ENCODE data around the gene FMN2.

Gene FMN2

DNA sequence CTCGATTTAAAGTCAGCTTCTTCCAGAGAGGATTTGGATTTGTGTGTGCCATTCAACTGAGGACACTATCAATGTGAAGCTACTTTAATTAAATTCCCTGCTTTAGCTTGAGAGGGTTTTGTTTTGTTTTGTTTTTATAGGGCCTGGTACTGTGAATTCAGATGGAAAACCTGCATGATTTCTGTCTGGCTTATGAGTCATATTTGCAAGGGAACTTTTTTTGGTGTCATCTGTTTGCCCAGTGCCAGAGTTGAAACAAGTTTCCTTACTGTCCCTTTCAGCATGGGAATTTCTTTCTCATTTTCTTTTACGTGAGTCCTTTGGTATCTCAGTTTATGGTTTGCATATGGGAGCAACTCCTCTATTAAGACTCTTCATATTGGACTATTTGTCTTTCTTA lies 325.6 kb downstream of the FMN2 start:
- H2AFZ ChIP-seq (ENCODE audit: low read depth): no peak overlapping the region
- H3K36me3 ChIP-seq (ENCODE audit: insufficient read depth): no peaks in the 10 kb centered on the region
- no peak overlapping the region for H3K9ac ChIP-seq
- H3K79me2 ChIP-seq (ENCODE audit: insufficient read depth, low read depth): no peaks in the 10 kb centered on the region
- TF ChIP-seq, protein P1, sequence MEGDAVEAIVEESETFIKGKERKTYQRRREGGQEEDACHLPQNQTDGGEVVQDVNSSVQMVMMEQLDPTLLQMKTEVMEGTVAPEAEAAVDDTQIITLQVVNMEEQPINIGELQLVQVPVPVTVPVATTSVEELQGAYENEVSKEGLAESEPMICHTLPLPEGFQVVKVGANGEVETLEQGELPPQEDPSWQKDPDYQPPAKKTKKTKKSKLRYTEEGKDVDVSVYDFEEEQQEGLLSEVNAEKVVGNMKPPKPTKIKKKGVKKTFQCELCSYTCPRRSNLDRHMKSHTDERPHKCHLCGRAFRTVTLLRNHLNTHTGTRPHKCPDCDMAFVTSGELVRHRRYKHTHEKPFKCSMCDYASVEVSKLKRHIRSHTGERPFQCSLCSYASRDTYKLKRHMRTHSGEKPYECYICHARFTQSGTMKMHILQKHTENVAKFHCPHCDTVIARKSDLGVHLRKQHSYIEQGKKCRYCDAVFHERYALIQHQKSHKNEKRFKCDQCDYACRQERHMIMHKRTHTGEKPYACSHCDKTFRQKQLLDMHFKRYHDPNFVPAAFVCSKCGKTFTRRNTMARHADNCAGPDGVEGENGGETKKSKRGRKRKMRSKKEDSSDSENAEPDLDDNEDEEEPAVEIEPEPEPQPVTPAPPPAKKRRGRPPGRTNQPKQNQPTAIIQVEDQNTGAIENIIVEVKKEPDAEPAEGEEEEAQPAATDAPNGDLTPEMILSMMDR (conservative IDR thresholded peaks at IDR 0.05; ENCODE audit: low read depth, low read length): no peak
- no peak overlapping the region for H3K4me2 ChIP-seq
- no peaks in the 10 kb centered on the region for H3K27me3 ChIP-seq (ENCODE audit: insufficient read depth, low read depth)
- no peak overlapping the region for H3K4me3 ChIP-seq (IDR thresholded peaks at IDR 0.05; ENCODE audit: insufficient read depth, low read depth, low read length)
- no peak overlapping the region for H3K27ac ChIP-seq
- H3K4me1 ChIP-seq (ENCODE audit: low read depth, poor library complexity, severe bottlenecking): no peaks in the 10 kb centered on the region
- no peaks in the 10 kb centered on the region for H4K20me1 ChIP-seq (ENCODE audit: insufficient read depth)

DNA sequence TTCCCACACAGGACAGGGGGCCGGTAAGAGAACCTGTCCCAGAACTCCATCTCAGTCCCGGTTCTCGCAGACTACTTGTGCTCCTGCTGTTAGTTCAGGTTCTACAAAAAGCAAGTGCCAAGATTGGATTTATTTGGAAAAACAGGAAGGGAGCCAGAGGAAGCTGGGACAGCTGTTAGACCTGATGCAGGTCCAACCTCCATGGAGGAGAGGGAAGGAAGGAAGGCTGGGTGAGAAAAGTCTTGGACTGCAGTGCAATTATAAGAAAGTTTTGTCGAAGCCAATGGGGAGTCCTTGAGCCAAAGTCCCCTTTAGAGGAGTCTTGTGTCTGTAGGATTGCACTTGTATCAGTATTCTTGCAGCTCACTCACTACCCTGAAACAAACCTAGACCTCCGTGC lies 329.1 kb downstream of the FMN2 start:
- no peak overlapping the region for H2AFZ ChIP-seq (ENCODE audit: low read depth)
- no peak overlapping the region for H3K4me2 ChIP-seq
- H3K27ac ChIP-seq: no peak overlapping the region
- no peak overlapping the region for H3K4me3 ChIP-seq (IDR thresholded peaks at IDR 0.05; ENCODE audit: insufficient read depth, low read depth, low read length)
- no peaks in the 10 kb centered on the region for H3K27me3 ChIP-seq (ENCODE audit: insufficient read depth, low read depth)
- no peaks in the 10 kb centered on the region for H3K79me2 ChIP-seq (ENCODE audit: insufficient read depth, low read depth)
- no peaks in the 10 kb centered on the region for H3K36me3 ChIP-seq (ENCODE audit: insufficient read depth)
- H3K9ac ChIP-seq: no peak overlapping the region
- no peaks in the 10 kb centered on the region for H3K4me1 ChIP-seq (ENCODE audit: low read depth, poor library complexity, severe bottlenecking)
- TF ChIP-seq, protein P1 (conservative IDR thresholded peaks at IDR 0.05; ENCODE audit: low read depth, low read length): no peak
- H4K20me1 ChIP-seq (ENCODE audit: insufficient read depth): no peaks in the 10 kb centered on the region

DNA sequence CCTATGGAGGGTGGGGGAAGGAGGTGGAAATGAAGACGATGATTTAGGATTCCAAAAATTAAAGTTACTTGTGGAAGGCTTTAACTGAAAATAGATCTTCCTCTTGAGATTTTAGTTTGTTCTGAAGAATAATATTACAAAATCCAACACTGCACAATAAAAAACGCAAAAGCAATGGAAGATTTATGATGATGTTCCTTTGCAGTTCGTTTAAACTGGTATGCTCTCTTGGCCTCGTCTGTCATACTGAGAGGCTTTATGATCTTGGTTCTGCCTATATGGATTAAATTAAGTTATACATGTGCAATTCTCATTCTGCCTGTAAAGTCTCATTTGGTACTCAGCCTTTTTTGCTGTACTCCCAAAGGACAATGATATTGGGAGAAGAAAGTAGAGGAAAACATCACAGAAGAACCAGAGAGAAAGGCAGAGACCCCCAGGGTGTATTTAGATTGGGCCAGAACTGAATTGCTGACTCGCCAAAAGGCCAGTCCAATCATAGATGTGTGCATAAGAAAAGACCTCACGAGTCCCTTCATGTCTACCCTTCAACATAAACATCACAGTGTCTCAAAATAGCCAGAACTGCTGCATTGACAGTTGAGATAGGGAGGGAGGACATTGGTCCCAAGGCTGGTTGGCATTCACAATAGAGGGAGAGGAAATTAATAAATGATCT lies 331.7 kb downstream of the FMN2 start:
- no peak overlapping the region for H3K9ac ChIP-seq
- no peak overlapping the region for H3K4me3 ChIP-seq (IDR thresholded peaks at IDR 0.05; ENCODE audit: insufficient read depth, low read depth, low read length)
- H2AFZ ChIP-seq (ENCODE audit: low read depth): no peak overlapping the region
- no peak overlapping the region for H3K4me2 ChIP-seq
- H3K36me3 ChIP-seq (ENCODE audit: insufficient read depth): no peaks in the 10 kb centered on the region
- H3K79me2 ChIP-seq (ENCODE audit: insufficient read depth, low read depth): no peaks in the 10 kb centered on the region
- H3K4me1 ChIP-seq (ENCODE audit: low read depth, poor library complexity, severe bottlenecking): no peaks in the 10 kb centered on the region
- no peaks in the 10 kb centered on the region for H4K20me1 ChIP-seq (ENCODE audit: insufficient read depth)
- no peaks in the 10 kb centered on the region for H3K27me3 ChIP-seq (ENCODE audit: insufficient read depth, low read depth)
- TF ChIP-seq, protein P1 (conservative IDR thresholded peaks at IDR 0.05; ENCODE audit: low read depth, low read length): no peak
- H3K27ac ChIP-seq: no peak overlapping the region

DNA sequence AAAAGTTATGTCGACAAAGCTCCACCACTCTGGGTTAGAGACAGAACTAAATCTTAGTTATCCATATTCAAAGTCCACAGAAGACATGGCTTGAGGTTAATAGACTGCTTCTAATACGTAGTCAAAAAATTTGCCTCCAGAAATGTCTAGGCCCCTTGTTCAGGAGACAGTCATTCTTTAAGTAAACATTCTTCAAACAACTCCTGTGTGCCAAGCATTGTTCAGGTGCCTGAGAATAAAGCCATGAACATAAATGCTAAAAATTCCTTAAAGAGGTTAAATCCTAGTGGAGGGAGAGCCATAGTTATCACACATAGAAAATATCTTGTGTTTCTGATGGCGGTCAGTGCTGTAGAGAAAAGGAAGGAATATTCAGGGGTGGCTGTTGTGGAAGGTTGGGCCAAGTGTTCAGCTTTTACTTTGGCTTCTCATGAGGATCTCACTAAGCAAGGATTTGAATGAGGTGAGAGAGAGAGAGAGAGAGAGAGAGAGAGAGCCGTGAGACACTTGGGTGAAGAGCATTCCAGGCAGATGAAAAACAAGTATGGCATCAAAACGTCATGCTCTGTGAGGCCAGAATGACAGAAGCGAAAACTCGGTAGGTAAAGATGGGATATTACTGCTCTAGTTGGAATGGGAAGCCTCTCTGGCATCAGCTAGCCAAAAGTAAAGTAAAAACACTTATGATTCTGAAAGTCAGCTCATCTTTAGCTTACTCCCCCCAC lies 333.2 kb downstream of the FMN2 start:
- Histone ChIP-seq H3K79me2 (ENCODE audit: insufficient read depth, low read depth) (no peaks in the 10 kb centered on the region), H3K4me3 (IDR thresholded peaks at IDR 0.05; ENCODE audit: insufficient read depth, low read depth, low read length) (no peak overlapping the region), H2AFZ (ENCODE audit: low read depth) (no peak overlapping the region), H3K36me3 (ENCODE audit: insufficient read depth) (no peaks in the 10 kb centered on the region), H3K27ac (no peak overlapping the region), H3K4me1 (ENCODE audit: low read depth, poor library complexity, severe bottlenecking) (no peaks in the 10 kb centered on the region), H3K9ac (no peak overlapping the region), H3K27me3 (ENCODE audit: insufficient read depth, low read depth) (no peaks in the 10 kb centered on the region), H3K4me2 (no peak overlapping the region), H4K20me1 (ENCODE audit: insufficient read depth) (no peaks in the 10 kb centered on the region)
- TF ChIP-seq, protein P1 (conservative IDR thresholded peaks at IDR 0.05; ENCODE audit: low read depth, low read length): no peak
